Measurements from ENCODE around the gene NOL4L.
"Not testable (repeated sequence)": the region's sequence is repeated elsewhere in the genome, so short reads cannot be mapped to it uniquely, and the experiment has no call there.

The NOL4L gene

DNA sequence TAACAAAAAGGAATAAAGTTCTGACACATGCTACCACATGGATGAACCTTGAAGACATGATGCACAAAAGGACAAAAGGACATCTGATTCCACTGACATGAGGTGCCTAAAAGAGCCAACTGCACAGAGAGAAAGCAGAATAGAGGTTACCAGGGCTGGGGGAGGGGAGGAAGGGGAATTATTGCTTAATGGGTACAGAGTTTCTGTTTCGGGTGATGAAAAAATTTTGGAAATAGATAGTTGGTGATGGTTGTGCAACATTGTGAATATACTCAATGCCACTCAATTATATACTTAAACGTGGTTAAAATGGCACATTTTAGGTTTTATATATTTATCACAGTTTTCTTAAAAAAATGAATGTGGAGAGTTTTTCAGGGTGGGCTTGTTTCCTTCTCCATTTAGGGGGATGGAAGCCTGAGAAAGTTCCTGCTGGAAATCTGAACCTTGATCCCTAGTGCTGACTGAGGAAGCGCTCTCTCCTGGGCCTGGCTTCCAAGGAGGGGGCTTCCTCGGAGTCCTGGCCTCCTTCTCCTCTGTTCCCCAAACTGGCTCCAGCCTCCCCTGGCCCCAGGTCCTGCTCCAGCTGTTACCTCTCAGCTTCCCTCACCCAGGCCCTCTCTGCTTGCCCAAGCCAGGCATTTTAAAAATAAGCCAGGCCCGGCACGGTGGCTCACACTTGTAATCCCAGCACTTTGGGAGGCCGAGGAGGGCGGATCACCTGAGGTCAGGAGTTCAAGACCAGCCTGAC is 79.2 kb downstream of the NOL4L start:
- no peak for DNase-seq (ENCODE audit: low read depth, low spot score)
- no peak overlapping the region for H3K4me3 ChIP-seq (ENCODE audit: low read length)

DNA sequence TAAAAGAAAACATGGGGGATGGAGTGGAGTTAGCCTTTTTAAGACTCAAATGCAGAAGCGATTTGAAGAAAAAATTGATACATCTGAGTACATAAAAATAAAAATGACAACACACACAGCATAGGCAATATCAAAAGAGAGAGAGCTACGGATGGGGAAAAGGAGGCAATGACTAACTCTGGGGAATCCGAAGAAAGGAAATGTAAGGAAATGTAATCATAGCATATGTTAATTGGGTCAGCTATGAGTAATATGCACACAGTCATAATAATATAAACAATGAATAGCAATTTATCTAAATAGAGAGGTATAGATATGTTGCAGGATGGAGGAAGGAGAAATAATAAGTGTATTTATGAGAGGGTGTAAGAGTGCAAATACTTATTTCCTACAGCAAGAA is 83.4 kb downstream of the NOL4L start:
- H3K4me3 ChIP-seq (ENCODE audit: low read length): no peak overlapping the region

DNA sequence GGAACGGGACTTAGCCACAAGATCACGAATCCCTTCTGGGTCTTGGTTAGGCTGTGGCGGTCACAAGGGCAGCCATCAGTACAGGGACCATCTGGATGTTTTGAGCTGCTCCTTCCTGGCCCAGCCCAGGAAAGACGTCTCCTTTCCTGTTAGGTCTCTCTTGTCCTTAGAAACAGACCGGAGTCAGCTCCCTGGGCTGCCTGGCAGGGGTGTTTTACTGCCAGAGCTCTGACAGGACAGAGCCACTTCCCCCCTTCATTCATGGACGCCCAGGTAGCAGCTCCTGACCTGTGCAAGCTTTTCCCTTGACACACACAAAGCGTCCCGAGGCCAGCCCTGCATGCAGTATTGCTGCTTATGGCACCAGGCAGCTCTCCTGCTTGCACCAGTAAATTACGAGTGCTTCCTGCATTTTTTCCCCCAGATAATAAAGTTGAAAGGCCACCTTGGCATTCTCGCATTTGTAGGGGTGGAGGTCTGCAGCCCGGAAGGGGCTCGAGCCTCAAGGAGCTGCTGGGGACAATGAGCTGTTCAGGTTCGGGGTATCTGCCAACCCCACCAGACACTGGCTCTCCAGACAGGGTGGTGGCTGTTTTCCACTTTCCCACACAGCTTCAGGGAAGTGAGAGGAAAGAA is 87.4 kb downstream of the NOL4L start:
- no peak for DNase-seq (ENCODE audit: low read depth, low spot score)
- H3K4me3 ChIP-seq (ENCODE audit: low read length): no peak overlapping the region

More for the DNA sequence above, 83.4 kb downstream of the NOL4L start:
- no peak for DNase-seq (ENCODE audit: low read depth, low spot score)

DNA sequence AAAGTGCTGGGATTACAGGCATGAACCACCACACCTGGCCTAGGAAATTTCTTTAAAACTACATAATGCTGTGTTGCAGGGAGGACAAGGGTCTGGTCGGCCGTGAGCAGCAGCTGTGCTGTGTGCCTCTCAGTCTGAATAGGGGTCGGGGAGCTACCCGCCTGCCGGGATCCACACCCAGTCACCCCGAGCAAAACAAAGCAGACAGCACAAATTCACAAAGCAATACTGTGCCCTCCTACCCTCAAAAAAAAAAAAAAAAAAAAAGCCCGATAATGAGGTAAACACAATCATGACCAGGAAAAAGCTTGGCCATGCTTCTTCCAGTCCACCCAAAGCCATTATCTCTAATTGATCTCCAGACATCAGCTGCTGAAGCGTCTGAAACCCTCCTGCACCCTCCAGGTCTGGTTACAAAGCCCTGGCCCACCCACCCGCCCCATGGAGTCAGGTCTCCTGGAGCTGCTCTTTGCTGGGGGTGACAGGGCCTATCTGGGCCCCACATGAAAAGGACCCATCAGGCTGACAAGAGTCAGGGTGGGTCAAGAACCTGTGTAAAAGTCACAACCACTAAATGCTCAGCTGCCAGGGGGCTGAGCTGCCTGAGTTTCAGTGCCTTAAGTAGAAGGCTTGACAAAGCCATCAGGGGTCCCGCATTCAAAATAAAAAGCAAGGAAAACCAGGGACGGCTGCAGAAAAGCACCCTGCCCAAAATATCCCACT is 88.2 kb downstream of the NOL4L start:
- DNase-seq (ENCODE audit: low read depth, low spot score): no peak
- no peak overlapping the region for H3K4me3 ChIP-seq (ENCODE audit: low read length)

DNA sequence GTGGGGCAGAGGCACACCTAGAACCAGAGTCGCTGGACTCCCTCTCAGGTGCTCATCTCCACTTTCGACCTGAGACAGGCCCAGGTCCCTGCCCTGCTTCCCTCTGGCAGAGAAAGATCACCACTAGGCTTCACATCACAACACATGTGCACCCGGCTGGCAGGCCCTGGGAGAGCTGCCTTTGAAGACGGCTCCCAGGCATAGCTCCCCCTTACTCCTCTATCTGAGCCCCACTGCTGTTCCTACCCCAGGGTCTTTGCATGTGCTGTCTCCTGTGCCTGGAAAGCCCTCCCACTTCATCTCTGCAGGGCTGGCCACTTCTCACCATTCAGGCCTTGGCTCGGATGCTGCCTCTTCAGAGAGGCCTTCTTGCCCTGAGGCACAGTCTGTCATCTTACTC is 89.2 kb downstream of the NOL4L start:
- H3K4me3 ChIP-seq (ENCODE audit: low read length): no peak overlapping the region
- no peak for DNase-seq (ENCODE audit: low read depth, low spot score)

DNA sequence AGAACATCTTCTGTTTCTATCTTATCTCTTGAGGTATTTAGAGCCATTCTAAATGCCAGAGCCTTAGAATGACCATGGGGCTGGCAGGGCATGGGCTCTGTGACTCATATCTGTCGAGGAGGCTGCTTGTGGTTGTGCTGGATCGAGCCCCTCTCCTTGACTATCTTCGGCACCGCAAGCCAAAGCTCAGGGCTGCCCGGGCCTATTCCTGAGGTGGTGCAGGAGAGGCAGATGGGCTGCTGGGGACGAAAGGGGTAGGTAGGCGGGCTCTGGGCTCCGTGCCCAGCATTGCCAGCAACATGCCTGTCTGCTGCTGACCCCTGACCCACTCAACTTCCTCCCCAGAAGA is 89.9 kb downstream of the NOL4L start:
- no peak overlapping the region for H3K4me3 ChIP-seq (ENCODE audit: low read length)
- no peak for DNase-seq (ENCODE audit: low read depth, low spot score)

DNA sequence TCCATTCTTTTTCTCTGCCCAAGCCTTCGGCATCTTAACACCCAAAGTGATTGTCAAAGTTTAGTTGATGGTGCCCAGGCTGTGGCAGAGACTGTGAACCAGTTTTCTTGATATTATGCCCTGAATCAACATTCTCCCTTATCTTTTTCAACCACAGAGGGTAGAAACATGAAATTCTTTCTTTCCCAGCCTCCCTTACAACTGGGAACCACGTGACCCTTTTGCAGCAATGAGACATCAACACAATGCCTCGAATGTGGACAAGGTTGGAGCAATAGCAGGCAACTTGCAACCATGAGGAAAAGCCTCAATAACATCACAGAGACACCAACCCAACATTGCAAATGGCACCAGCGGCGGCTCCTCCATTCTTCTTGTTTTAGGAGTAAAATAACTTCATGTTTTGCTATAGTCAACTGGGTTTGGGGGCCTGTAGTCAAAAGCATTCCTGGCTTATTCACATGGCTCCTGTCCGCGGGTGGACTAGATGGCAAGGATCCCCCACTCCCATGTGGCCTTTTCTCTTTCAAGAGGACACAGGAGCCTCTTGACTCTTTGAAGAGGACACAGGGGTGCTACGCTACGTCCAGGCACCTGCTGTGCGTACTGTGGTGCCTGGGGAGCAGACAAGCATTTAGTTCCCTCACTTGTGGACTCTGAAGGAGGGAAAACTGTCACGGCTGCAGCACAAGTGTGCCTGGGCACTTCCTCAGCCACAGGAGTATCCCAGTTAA is 90.5 kb downstream of the NOL4L start:
- H3K4me3 ChIP-seq (ENCODE audit: low read length): no peak overlapping the region
- DNase-seq (ENCODE audit: low read depth, low spot score): no peak

DNA sequence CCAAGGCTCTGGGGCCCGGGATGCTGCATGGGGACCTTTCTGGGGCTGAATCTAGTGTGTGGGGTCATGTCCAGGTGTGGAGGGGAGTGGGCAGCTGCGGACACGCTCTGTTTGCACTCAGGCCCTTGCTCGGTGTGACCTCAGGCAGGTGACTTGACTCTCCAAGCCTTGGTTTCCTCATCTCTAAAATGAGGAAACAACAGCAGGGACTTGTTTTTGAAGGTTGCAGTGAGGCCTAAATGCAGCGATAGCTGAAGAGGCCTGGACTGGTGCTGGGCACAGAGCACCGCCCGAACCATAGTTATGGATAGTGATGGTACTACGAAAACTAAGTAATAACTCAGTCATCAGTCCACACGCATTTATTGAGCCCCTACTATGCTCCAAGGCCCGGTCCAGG is 91.8 kb downstream of the NOL4L start:
- no peak overlapping the region for H3K4me3 ChIP-seq (ENCODE audit: low read length)
- DNase-seq (ENCODE audit: low read depth, low spot score): no peak

DNA sequence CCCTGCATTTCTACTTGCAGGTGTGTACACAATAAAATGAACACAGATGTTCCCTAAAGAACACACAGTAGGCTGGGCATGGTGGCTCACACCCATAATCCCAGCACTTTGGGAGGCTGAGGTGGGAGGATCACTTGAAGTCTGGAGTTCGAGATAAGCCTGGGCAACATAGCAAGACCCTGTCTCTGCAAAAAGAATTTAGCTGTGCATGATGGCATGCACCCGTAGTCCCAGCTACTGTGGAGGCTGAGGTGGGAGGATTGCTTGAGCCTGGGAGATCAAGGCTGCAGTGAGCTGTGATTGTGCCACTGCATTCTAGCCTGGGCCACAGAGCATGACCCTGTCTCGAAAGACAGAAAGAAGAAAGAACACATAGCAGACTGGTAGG is 93.4 kb downstream of the NOL4L start:
- DNase-seq (ENCODE audit: low read depth, low spot score); H3K4me3 ChIP-seq (ENCODE audit: low read length): not testable (repeated sequence)

DNA sequence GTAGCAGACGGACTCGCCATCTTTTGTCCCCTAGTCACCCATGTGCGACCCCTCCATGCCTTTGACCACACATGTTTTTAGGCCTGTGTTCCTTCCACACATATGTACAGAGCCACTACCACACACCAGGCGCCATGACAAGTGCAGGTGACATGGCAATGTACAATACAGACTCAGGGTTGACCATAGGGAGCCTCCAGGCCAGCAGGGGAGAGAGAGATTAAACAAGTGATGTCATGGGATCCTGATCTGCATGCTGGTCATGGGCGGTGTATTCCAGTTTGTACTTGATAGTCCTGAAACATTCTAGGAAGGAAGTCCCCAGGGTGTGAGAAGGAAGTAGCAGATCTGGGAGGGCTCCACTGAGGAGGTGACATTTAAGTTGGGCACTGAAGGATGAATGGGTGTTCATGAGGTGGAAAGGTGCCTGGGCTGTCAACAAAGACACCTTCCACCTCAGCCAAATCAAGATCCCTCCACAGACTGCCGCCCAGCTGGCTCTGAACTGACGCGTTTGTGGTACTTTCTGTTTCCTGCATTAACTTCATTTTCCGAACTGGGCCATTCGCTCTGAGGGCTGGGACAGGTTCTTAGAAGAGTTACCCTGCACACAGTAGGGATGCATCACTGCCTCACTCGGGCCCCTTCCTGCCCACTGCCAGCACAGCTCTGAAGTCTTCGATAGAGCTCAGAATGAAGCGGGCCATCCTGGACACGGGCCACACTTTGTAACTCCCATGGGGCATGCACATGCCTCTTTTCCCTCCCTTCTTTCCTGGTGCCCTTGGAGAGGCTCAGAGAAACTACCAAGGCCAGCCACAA is 94.0 kb downstream of the NOL4L start:
- no peak overlapping the region for H3K4me3 ChIP-seq (ENCODE audit: low read length)
- DNase-seq (ENCODE audit: low read depth, low spot score): no peak

DNA sequence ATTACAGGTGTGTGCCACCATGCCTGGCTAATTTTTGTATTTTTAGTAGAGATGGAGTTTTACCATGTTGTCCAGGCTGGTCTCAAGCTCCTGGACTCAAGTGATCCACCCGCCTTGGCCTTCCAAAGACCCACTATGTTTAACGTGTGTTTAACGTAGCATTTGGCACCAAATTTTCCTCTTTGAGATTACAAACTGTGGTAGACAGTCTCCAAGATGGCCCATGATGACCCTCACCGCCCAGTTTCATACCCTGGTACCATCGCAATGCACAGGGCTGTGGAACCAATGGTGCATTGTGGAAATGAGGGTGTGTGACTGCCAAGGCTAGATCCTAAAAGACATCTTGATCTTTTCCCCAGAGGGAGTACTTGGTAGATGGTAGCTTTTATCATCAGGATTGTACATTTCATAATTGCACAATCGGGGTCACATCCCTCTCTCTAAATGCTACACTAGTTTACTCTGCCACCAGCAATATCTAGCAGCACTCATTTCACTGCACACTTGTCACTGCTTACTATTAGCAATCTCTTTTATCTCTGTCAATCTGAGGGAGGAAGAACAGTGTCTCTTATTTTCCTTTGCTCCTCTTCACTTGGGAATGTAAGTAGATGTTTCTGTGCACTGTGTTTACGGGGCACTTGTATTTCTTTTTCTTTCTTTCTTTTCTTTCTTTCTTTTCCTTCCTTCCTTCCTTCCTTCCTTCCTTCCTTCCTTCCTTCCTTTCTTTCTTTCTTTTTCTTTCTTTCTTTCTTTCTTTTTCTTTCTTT is 96.9 kb downstream of the NOL4L start:
- H3K4me3 ChIP-seq (ENCODE audit: low read length): no peak overlapping the region
- DNase-seq (ENCODE audit: low read depth, low spot score): no peak

DNA sequence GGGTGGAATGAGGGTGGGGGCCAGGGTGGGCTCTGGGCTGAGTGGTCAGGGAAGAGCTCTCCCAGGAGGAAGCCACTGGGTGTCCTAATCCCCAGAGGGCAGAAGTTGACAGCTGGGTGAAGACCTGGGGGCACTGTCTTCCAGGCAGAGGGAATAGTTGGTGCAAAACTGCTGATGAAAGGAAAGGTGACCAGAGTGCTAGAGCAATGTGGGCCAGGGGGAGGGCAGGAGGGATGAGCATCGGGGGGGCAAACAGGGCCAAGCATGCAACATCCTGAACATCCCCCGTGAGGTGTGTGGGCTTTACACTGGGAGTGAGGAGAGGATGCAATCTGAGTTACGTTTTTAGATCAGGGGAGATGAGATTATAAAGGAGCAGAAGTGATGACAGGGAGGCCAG is 97.8 kb downstream of the NOL4L start:
- no peak for DNase-seq (ENCODE audit: low read depth, low spot score)
- no peak overlapping the region for H3K4me3 ChIP-seq (ENCODE audit: low read length)

DNA sequence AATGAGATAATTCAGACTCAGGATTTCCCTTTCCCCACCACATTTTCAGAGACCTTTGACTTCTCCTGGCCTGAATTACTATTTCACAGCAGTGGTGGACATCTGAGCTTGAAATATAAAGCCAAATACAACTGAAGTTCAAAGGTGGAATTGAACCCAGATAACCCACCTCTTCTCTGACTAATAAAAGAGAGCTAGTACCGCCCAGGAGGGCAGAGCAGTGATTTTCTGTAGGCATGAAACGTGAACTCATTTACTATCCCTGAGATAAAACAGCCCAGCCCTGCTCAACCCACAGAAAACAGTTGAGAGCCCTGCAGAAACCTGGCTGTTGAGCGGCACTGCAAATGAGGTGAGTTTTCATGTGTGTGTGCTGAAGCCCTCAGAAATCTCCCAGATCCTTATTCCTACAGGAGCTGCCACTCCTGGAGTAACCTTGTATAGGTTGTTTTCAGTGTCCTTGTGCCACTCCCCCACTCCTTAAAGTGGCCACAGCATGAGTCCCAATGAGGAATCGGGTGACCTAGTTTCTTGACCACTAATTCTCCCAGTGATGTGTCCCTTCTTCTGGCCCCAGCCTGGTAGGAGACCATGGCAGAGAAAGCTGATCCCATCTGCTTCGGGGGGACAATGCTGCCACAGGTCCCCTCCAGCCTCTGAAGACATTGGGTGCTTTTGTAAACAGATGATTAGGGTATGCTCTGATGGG is 99.2 kb downstream of the NOL4L start:
- no peak overlapping the region for H3K4me3 ChIP-seq (ENCODE audit: low read length)
- no peak for DNase-seq (ENCODE audit: low read depth, low spot score)

DNA sequence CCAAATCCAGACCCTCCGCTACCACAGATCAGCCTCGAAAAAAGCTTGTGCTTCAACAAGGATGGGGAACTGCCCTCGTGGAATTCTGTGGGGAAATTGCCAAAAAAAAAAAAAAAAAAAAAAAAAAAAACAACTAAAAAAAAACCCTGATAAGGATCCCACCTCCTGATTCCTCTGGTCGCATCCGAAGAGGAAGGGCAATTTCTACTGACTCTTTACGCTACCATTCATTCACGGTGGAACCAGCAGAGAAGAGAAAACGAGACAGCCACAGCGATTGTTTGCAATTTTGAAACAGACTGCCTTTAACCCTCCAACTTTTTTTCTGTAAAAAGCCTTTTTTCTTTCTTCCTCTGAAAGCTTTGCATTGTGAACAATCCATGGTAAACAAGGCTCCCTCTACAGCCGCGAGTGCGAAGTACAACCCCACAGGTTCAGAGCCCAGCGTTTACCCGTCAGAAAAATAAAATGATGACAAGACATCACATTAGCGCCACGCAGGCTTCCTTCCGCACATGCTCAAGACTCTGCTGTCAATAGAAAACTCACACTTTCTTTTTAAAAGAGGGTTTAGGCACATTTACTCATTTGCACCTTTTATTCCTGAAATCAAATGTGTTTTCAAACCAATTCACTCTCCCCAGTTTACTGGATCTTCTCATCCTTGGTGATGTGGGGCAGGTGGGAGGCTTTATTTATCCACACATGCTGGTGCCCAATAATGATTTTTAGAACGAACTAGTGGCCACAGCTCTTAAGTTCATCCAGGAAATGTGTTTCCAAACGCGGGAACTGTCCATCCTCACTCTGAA is 100.0 kb downstream of the NOL4L start:
- DNase-seq (ENCODE audit: low read depth, low spot score): peak; percentile 93
- peak overlapping the region; percentile 80 for H3K4me3 ChIP-seq (ENCODE audit: low read length)

DNA sequence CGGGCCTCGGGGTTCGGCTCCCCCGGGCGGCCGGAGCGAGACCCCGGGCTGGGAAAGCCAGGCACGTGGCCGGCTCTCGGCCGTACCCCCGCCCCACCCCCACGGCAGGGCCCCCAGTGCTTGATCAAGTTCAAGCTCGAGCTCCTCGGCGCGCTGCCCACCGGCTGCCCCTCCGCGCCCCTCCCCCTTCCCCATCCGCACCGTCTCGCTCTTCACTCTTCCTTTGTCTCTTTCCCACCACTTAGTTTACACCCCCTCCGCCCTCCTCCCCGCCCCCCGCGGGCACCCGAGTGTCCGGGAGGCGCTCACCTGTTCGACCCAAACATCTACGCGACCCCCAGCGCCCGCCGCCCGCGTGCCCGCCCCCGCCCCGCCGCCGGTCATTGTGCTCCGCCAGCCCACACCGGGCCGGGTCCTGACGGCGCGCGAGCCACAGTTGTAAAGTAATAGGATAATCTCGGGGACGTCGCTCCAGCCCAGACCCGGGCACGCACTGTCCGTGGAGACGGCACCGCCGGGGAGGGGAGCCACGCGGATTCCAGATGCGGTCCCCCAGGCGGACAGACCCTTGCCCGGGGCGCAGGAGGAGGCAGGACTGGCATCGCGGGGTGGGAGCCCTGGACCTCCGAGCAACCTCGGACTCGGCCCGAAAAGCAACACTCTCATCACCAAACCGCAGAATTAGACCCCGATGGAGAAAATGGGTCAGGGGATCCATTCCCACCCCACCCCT is 100.7 kb downstream of the NOL4L start:
- DNase-seq (ENCODE audit: low read depth, low spot score): no peak
- H3K4me3 ChIP-seq (ENCODE audit: low read length): peak overlapping the region; percentile 80
